Neuronal stem cell (in vitro differentiated cells): ENCODE results near the gene HBE1.
"Not testable (repeated sequence)": the region's sequence is repeated elsewhere in the genome, so short reads cannot be mapped to it uniquely, and the experiment has no call there.

Source experiments
- DNase-seq: peaks from one replicate; pipeline ENCODE4 v3.0.0-alpha.2; 2013; ENCODE audit warnings: low spot score
- H2AFZ ChIP-seq: one replicate; pipeline ENCODE4 v1.6.1; 2013; ENCODE audit warnings: mild to moderate bottlenecking, low read length, inconsistent platforms
- H2AK5ac ChIP-seq: 2 replicates; pipeline ENCODE4 v1.6.1; 2013; ENCODE audit warnings: low read depth, mild to moderate bottlenecking, inconsistent platforms, low read length, moderate library complexity, mixed read lengths
- H2BK120ac ChIP-seq: 2 replicates; pipeline ENCODE4 v1.6.1; 2013; ENCODE audit warnings: low read depth, mild to moderate bottlenecking, inconsistent platforms, low read length, moderate library complexity, mixed read lengths
- H2BK12ac ChIP-seq: one replicate; pipeline ENCODE4 v1.6.1; 2013; ENCODE audit warnings: low read length, inconsistent platforms
- H2BK15ac ChIP-seq: 2 replicates; pipeline ENCODE4 v1.6.1; 2013; ENCODE audit warnings: mild to moderate bottlenecking, low read length, inconsistent platforms, mixed read lengths
- H2BK5ac ChIP-seq: one replicate; pipeline ENCODE4 v1.6.1; 2013; ENCODE audit warnings: inconsistent platforms, mild to moderate bottlenecking, low read length, moderate library complexity
- H3K14ac ChIP-seq: one replicate; pipeline ENCODE4 v1.6.1; 2013; ENCODE audit warnings: low read length, inconsistent platforms
- H3K18ac ChIP-seq: 2 replicates; pipeline ENCODE4 v1.6.1; 2013; ENCODE audit warnings: low read length, inconsistent platforms
- H3K23ac ChIP-seq: 2 replicates; pipeline ENCODE4 v1.6.1; 2013; ENCODE audit warnings: low read depth, mild to moderate bottlenecking, mixed read lengths, low read length, inconsistent platforms; ENCODE audit not compliant: poor library complexity
- H3K27ac ChIP-seq: replicated peaks from 3 replicates; pipeline ENCODE4 v1.5.1; 2013; ENCODE audit warnings: low read length, inconsistent platforms
- H3K27me3 ChIP-seq, 3 experiments: 2 replicates each; pipeline ENCODE4 v1.6.1; 2013; ENCODE audit warnings: low read length in 3 of 3, mild to moderate bottlenecking in 2 of 3, inconsistent platforms in 1 of 3, low read depth in 1 of 3, mixed read lengths in 1 of 3, moderate library complexity in 1 of 3; ENCODE audit not compliant: control insufficient read depth in 3 of 3, insufficient read depth in 3 of 3
- H3K36me3 ChIP-seq, 2 donors: replicated peaks in 1 of 2; 2 replicates each; pipeline ENCODE4 v1.6.1; 2013; ENCODE audit warnings: low read length in 2 of 2; ENCODE audit not compliant: control insufficient read depth in 2 of 2, insufficient read depth in 2 of 2
- H3K4ac ChIP-seq: 2 replicates; pipeline ENCODE4 v1.6.1; 2013; ENCODE audit warnings: inconsistent platforms, mild to moderate bottlenecking, low read length, moderate library complexity
- H3K4me1 ChIP-seq, 2 donors: 1 replicate in 1 of 2; 2 replicates in 1 of 2; pipeline ENCODE4 v1.6.1; 2013; ENCODE audit warnings: low read length in 2 of 2, low read depth in 1 of 2; ENCODE audit not compliant: control insufficient read depth in 2 of 2, insufficient read depth in 1 of 2
- H3K4me2 ChIP-seq: one replicate; pipeline ENCODE4 v1.6.1; 2013; ENCODE audit warnings: mild to moderate bottlenecking, low read length, inconsistent platforms; ENCODE audit not compliant: insufficient read depth, poor library complexity, severe bottlenecking
- H3K4me3 ChIP-seq, 2 donors: 2 replicates each; pipeline ENCODE4 v1.5.1; 2013; ENCODE audit warnings: low read length in 2 of 2, mild to moderate bottlenecking in 2 of 2, inconsistent platforms in 1 of 2, moderate library complexity in 1 of 2
- H3K79me1 ChIP-seq: one replicate; pipeline ENCODE4 v1.6.1; 2013; ENCODE audit warnings: low read depth, mild to moderate bottlenecking, inconsistent platforms, low read length, moderate library complexity
- H3K9ac ChIP-seq: one replicate; pipeline ENCODE4 v1.6.1; 2013; ENCODE audit warnings: mild to moderate bottlenecking, low read depth, low read length, inconsistent platforms; ENCODE audit not compliant: poor library complexity
- H3K9me3 ChIP-seq, 2 donors: replicated peaks in 1 of 2; 2 replicates each; pipeline versions ENCODE3 to v1.6.1; 2013; ENCODE audit warnings: low read length in 2 of 2, mild to moderate bottlenecking in 2 of 2, inconsistent platforms in 1 of 2, low read depth in 1 of 2, mixed read lengths in 1 of 2, moderate library complexity in 1 of 2; ENCODE audit not compliant: control insufficient read depth in 2 of 2, insufficient read depth in 1 of 2
- H4K8ac ChIP-seq: one replicate; pipeline ENCODE4 v1.6.1; 2013; ENCODE audit warnings: low read depth, mild to moderate bottlenecking, inconsistent platforms, low read length, moderate library complexity
- H4K91ac ChIP-seq: one replicate; pipeline ENCODE4 v1.6.1; 2013; ENCODE audit warnings: low read length, low read depth, mild to moderate bottlenecking, inconsistent platforms; ENCODE audit not compliant: poor library complexity
- WGBS, 2 donors: extraction: QIAGEN DNeasy Blood & Tissue Kit; methylation state at CpG; one replicate each; pipeline ENCODE4 v1.1.7; 2013; ENCODE audit warnings: missing lambda C conversion rate in 2 of 2, mixed read lengths in 1 of 2; ENCODE audit not compliant: insufficient read length in 2 of 2, insufficient replicate concordance in 1 of 2; ENCODE audit errors: extremely low coverage in 2 of 2; 5-methylcytosine and 5-hydroxymethylcytosine counted together

HBE1 gene

GRCh38 chr11:5253440-5253839 lies 16.3 kb downstream of the HBE1 start:
- H3K36me3 ChIP-seq, H2BK12ac ChIP-seq: not testable (repeated sequence)

GRCh38 chr11:5252919-5253265 lies 16.9 kb downstream of the HBE1 start:
- Histone ChIP-seq H3K36me3 (no peaks in the 10 kb centered on the region), H3K27ac (no peak overlapping the region), H3K9ac (no peak overlapping the region), H3K79me1 (no peaks in the 10 kb centered on the region), H2BK120ac (no peak overlapping the region), H2BK15ac (no peak overlapping the region), H3K4me2 (no peak overlapping the region), H3K18ac (no peak overlapping the region), H2BK12ac (no peak overlapping the region), H3K4me3 (no peak overlapping the region), H3K4me1 (no peaks in the 10 kb centered on the region), H2BK5ac (no peak overlapping the region), H2AFZ (no peak overlapping the region), H3K9me3 (no peaks in the 10 kb centered on the region), H3K4ac (no peak overlapping the region), H2AK5ac (no peak overlapping the region), H3K23ac (no peak overlapping the region), H4K91ac (no peak overlapping the region), H3K27me3 (no peaks in the 10 kb centered on the region), H3K14ac (no peak overlapping the region), H4K8ac (no peak overlapping the region)
- no peak for DNase-seq
- no CpG with 5 or more reads among the region's 1 CpG for WGBS, 2 donors

More at GRCh38 chr11:5253440-5253839, 16.3 kb downstream of the HBE1 start:
- H2AK5ac ChIP-seq, H3K18ac ChIP-seq, H3K9ac ChIP-seq, H3K4ac ChIP-seq, H2BK5ac ChIP-seq, H3K79me1 ChIP-seq, H3K4me2 ChIP-seq, H3K27ac ChIP-seq, H2BK120ac ChIP-seq, H3K4me3 ChIP-seq, H3K14ac ChIP-seq, H3K4me1 ChIP-seq, H3K9me3 ChIP-seq, H4K91ac ChIP-seq, H3K23ac ChIP-seq, DNase-seq, H2AFZ ChIP-seq, H2BK15ac ChIP-seq, H4K8ac ChIP-seq, H3K27me3 ChIP-seq: not testable (repeated sequence)
- WGBS, 2 donors, result 96% methylated on average over 4 of the region's 5 CpGs; no CpG with 5 or more reads in 1 of the 2 donors

- no peak overlapping the region for H2AK5ac ChIP-seq
- no peak overlapping the region for H3K4ac ChIP-seq
- H2BK15ac ChIP-seq, result no peak overlapping the region
- H3K36me3 ChIP-seq, result no peaks in the 10 kb centered on the region
- no peaks in the 10 kb centered on the region for H3K9me3 ChIP-seq
- no peak overlapping the region for H2BK12ac ChIP-seq
- no peak overlapping the region for H2BK5ac ChIP-seq
- H4K8ac ChIP-seq, result no peak overlapping the region
- no peak overlapping the region for H3K18ac ChIP-seq
- no peak overlapping the region for H3K9ac ChIP-seq
- H3K27ac ChIP-seq, result no peak overlapping the region
- H3K14ac ChIP-seq, result no peak overlapping the region
- no peak overlapping the region for H4K91ac ChIP-seq
- no peak overlapping the region for H3K4me2 ChIP-seq
- no peak overlapping the region for H3K23ac ChIP-seq
- no peaks in the 10 kb centered on the region for H3K4me1 ChIP-seq
- H2AFZ ChIP-seq, result no peak overlapping the region
- WGBS, 2 donors, result no CpG with 5 or more reads among the region's 9 CpGs
- no peak for DNase-seq
- H2BK120ac ChIP-seq, result no peak overlapping the region
- H3K79me1 ChIP-seq, result no peaks in the 10 kb centered on the region
- H3K4me3 ChIP-seq, result no peak overlapping the region
- no peaks in the 10 kb centered on the region for H3K27me3 ChIP-seq
These were observed 17.4 kb downstream of the HBE1 start for GRCh38 chr11:5252192-5252918.

- WGBS, 2 donors, result no CpG with 5 or more reads among the region's 2 CpGs
- H2AFZ ChIP-seq, result no peak overlapping the region
These were observed 18.0 kb downstream of the HBE1 start for GRCh38 chr11:5251746-5252145.

More at GRCh38 chr11:5251746-5252145, 18.0 kb downstream of the HBE1 start:
- Histone ChIP-seq H3K23ac (no peak overlapping the region), H3K4me3 (no peak overlapping the region), H3K4ac (no peak overlapping the region), H3K9ac (no peak overlapping the region), H3K18ac (no peak overlapping the region), H3K4me1 (no peaks in the 10 kb centered on the region), H3K27ac (no peak overlapping the region), H2BK5ac (no peak overlapping the region), H3K9me3 (no peaks in the 10 kb centered on the region), H2BK120ac (no peak overlapping the region), H3K14ac (no peak overlapping the region), H3K36me3 (no peaks in the 10 kb centered on the region), H3K79me1 (no peaks in the 10 kb centered on the region), H2AK5ac (no peak overlapping the region), H2BK12ac (no peak overlapping the region), H4K8ac (no peak overlapping the region), H3K4me2 (no peak overlapping the region), H2BK15ac (no peak overlapping the region), H3K27me3 (no peaks in the 10 kb centered on the region), H4K91ac (no peak overlapping the region)
- no peak for DNase-seq
